ENCODE data around the gene TRAPPC12.

DNA sequence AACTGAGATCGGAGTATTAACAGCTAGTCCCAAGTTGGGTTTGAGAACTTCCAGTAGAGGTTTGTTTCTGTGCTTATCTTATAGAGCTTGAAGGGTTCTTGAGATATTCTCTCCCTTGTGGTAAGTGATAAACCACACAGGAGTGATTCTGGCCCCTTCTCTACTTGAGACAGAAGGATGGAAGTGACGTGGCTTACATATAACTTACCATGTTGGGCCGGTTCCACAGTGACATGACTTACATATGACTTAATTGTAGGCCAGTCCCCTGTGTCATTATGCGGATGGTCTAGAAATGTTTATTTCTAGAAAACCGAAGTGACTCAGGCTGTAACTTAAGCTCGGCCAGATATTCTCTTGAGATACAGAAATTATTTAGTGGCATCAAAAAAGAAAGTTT, 62.7 kb downstream of the TRAPPC12 start:
- TF ChIP-seq, protein P1, sequence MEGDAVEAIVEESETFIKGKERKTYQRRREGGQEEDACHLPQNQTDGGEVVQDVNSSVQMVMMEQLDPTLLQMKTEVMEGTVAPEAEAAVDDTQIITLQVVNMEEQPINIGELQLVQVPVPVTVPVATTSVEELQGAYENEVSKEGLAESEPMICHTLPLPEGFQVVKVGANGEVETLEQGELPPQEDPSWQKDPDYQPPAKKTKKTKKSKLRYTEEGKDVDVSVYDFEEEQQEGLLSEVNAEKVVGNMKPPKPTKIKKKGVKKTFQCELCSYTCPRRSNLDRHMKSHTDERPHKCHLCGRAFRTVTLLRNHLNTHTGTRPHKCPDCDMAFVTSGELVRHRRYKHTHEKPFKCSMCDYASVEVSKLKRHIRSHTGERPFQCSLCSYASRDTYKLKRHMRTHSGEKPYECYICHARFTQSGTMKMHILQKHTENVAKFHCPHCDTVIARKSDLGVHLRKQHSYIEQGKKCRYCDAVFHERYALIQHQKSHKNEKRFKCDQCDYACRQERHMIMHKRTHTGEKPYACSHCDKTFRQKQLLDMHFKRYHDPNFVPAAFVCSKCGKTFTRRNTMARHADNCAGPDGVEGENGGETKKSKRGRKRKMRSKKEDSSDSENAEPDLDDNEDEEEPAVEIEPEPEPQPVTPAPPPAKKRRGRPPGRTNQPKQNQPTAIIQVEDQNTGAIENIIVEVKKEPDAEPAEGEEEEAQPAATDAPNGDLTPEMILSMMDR (IDR thresholded peaks at IDR 0.05; ENCODE audit: low read depth, low read length, poor library complexity, severe bottlenecking), result no peak
- no peak for TF ChIP-seq EZH2phosphoT487 (IDR thresholded peaks at IDR 0.05; ENCODE audit: borderline replicate concordance, low read length)
